HG03039 (cell line): ENCODE measurements around the gene PALLD.

ENCODE experiments used
- ATAC-seq: cut with Tn5 transposase; IDR thresholded peaks from one replicate; pipeline ENCODE4 v1.9.1; 2021; ENCODE audit warnings: mild to moderate bottlenecking, moderate library complexity; ENCODE audit not compliant: unreplicated experiment

The PALLD gene

DNA sequence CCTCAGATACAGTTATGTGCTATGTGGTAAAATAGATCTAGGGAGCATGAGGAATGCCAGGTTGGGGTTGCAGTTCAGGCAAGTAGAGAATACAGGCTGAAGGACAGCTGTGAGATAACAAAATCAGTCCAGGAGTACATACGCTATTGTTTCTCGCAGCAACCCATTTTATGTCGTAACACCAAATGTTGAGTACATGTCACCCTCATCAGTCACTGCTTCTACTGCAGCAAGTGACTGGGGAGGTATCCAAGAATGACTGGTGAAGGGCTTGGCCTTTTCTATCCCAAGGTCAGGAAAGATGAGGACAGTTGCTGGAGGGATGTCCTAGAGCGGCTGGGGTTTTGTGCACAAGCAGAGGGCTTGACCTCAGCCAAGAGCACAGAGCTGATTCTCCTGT lies 341.1 kb downstream of the PALLD start:
- no peak for ATAC-seq

DNA sequence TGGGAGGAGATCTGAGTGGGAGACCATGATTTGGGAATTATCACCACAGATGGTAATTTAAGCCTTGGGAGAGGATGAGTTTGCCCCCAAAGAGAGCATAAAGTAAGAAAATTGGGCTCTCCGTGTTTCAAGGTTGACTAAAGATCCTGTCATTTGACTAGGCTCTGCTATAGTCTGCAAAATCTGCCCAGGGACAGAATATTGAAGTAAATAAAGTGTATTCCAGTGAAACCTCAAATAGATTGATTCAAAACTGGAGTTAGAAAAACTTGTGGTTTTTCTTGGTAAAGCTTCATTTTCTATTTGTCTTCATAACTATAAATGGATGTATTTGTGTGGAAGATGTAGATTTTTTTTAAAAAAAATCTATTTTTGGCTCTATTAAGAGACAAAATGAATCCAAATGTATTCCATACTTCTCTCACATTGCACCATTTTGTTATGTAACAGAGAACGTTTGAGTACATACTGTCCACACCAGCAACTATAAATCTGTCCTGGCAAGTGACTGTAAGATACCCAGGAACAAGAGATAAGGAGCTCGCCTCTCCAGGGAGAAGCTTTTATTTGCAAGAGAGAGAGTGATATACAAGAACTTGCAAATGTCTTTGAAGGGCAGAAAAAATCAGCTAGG lies 343.0 kb downstream of the PALLD start:
- ATAC-seq = no peak

DNA sequence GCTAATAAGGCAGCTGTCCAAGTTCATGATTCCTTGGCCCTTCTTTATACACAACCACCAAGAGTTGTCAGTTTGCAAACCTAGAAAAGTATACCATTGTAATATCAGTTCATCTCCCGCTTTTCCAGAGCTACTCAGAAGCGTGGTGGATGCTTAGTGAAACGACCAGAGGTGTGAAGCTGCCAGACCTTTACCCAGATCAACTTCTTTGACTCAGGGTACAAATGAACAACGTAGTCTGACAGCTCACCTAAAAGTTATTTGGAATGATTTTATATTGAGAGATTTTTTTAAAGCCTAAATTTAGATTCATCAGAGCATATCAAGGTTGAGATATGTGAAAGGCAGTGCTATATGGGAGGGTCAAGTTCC lies 343.5 kb downstream of the PALLD start:
- ATAC-seq = no peak

DNA sequence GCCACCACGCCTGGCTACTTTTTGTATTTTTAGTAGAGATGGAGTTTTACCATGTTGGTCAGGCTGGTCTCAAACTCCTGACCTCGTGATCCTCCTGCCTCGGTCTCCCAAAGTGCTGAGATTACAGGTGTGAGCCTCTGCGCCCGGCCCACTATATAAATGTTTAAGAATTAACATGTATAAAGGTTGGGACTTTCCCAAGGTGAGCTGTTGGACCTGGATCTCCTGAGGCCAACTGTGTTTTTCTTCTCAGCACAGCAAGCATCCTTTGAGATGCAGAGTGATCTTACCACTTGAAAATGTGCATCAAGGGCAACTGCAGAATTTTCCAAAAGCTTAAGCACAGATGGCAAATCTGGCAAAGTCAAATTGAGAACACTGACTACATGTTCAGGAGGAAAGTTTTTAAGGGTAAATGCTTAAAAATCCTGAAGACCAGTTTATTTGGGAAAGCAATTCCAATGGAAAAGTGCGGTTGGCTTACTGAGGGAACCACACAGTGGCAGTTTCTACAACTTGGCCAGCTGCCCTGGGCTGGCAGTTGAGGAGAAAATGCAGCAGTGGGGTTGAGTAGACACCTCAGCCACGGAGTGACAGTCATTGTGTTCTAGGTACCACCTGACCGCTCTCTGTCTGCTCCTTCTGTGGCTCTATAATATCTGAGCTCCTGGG lies 344.3 kb downstream of the PALLD start:
- ATAC-seq = no peak

DNA sequence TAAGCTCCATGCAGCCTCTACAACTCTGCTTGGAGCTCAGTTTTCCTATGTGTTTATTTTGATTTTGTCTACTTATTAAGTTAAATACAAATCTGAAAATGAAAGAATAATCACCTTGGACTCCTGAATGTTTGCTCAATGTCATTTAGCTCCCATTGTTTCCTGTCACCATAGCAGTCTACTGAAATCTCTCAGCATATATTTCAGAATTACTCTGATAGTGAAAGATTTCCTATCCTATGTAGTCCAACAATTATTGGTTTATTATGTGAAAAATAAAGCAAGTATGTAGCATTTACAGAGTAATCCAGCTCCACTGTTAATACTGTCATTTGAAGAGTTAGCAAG lies 344.8 kb downstream of the PALLD start:
- no peak for ATAC-seq

DNA sequence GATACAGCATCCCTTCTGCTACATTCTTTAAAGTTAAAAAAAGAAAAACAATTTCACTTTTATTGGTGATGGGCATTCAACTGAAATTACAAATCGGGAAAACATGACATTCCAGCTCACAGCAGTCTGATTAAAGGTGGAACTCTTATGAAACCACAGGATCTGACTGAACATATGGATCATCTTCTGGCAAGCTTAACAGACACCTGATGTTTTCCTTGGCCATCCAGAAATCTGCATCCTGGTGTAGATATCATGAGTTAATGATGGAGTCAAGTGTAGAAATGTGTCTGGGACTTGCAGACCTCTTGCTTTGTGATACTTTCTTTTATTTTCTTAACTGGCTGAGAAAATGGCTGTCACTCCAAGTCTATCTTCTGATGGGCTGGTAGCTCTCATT lies 345.3 kb downstream of the PALLD start:
- ATAC-seq = no peak

DNA sequence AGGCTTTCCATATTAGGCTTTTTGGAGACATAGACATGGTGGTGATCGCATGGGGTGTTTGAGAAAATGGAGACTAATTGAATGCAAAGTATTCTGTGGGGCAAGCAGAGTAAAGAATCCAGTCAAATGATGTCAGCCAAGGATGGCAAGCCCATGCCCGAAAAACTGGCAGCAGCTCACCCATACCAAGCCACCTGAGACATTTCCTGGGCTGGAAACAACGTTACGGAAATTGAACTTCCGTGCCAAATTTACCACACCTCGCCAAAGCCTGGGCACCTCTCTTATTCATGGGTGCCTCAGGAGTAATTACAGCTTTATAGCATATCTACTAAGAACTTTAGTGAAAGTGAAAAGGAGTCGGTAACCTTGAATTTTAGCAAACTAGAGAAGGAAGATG lies 346.8 kb downstream of the PALLD start:
- ATAC-seq = no peak

DNA sequence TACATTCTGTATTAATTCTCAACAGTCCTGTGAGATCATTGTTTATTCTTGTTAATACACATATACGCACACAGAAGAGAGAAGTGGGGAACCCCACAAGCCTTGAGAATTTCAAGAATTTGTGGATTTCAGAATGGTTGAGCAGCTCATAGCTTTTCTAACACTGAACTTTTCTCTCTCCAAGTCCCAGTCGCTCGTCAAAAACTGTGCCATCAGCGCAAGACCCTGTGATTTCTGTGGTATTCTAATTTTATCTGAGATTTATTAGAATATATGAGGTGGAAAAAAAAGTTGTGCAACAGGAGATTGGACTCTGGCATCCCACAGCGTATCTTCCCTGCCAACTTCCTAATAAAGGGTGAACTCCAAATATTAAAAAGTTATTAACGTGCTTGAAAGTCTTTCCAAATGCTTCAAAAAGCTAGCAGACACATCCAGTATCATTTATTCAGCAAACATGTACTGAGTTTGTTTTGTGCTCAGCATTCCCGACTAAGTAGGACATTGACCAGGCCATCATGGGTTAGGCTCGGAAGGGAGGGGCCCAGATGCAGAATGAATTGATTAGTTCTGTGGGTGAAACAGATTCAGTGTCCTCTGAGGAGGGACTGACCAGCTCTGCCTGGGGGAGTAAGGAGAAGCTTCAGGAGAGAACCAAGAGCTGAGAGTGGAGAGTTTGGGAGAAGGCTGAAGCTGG lies 347.6 kb downstream of the PALLD start:
- ATAC-seq = no peak

DNA sequence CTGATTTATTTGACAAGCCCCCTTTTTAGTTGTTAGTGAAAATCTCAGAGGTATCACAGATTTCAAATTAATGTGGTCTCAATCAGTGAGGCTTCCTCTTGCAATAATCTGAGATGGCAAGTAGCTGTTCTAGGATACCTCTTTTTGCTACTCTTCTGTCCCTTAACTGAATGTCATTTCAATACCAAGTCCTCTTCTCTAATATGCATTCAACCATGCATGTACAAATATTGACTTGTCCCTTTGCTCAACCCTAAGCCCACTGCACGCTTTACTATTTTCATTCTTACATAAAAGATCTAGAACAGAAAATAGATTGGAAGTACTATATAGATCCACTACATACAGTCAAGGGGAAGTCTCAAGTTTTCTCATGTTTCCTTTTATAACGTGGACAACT lies 349.0 kb downstream of the PALLD start:
- no peak for ATAC-seq

DNA sequence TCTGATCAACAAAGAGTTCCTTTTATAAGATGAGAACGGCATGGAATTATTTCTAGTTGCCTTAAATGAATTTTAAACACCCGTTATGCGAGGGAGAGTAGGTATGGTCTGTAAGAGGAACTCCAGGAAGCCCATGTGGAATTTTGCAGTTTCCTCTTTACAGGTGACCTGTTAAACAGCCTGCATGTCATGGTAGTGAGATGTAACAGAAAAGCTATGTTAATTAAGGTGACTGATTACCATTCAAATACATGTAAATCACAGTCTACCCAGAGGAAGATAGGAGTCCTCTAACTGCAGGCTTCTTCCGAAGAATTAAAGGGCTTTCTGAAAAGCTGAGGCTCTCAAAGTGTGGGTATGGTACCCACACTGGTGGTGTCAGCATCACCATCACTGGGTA lies 349.6 kb downstream of the PALLD start:
- ATAC-seq = no peak

DNA sequence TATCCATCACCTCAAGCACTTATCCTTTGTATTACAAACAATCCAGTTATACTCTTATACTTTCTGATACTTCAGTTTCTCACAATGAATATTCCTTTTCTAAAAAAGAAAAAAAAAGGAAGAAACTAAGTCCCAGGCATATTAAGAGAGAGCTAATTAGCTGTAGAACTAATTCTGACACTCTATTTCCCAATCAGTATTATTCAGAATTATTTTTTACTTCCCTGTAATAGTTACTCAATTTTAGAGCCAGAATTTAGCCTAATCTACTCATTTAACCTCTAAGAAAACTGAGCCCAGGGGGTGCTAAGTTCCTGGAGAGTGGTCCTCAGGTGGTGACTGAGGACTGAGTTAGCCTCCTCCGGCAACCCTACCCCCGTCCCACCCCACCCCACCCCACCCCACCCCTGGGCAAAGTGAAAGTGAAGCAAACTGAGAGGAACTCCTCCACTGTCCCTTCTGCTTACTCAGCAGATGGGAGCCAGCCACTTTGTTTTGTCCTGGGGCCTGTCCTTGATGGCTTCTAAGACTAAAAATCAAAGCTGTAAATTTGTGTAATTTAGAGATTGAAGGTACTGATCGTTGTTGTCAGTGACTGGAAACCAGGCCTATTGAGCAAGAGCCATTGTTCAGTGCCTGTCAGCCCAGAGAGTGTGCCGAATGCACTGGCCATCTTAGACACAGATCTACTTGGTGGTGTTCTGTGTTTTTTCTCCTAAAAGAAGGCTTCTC lies 351.1 kb downstream of the PALLD start:
- ATAC-seq = no peak

DNA sequence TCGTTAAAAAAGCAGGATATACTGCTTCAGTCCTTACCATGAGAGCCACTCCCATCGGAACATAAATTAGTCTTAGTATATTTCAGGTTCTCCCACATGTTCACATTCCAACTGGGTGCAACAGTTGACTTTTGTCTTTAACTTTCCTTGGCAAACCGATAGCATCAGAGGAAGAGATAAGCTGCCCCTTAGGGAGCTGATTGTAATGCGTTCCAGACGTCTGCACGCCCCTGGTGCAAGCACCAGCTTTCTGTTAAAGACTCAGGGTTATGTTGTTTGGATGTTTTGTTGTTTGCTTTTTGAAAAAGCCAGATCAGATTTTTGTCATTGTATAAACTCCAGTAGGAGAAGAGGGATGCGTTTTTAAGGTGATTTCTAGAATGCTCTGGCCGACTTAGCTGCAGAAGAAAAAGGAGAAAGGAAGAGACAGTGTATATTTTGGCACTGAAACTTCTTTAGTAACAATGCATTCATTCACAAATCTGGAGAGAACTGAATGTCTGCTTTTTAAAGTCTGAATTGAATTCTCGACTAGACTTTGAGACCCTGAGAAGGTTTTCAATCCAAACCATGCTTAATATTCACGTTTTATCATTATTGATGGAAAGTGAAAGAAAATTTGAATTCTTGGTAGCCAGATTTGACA lies 352.3 kb downstream of the PALLD start:
- ATAC-seq = no peak

DNA sequence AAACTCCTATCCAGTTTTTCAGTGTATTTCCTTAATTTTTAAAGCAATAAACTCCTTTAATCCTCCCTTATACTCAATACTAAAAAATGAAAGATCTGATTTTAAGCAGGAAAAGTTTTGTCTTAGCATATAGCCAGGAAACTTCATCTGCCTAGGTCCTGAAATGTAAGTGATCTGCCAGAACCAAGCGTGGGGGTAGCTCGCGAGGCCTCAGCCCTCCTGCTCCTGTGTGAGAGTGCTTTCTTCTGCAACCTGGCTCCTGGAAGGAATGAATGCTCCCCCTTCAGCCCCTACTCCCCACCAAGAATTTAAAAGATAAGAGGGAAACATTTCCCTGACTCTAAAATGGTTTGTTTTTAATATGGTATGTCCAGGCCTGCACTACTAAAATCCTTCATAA lies 353.1 kb downstream of the PALLD start:
- ATAC-seq = no peak

DNA sequence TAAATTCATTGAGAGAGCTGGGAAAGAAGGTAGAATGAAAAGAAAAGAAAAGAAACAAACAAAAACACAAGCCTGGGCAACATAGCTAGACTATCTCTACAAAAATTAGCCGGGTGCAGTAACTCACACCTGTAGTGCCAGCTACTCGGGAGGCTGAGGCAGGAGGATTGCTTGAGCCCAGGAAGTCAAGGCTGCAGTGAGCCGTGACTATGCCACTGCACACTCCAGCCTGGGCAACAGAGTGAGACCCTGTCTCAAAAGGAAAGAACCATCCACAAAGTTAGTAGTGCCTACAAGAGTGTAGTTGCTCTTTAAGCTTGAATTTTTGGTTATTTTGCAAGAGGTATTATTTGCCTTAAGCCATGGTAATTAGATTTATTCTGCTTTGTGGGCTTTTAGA lies 355.5 kb downstream of the PALLD start:
- no peak for ATAC-seq

DNA sequence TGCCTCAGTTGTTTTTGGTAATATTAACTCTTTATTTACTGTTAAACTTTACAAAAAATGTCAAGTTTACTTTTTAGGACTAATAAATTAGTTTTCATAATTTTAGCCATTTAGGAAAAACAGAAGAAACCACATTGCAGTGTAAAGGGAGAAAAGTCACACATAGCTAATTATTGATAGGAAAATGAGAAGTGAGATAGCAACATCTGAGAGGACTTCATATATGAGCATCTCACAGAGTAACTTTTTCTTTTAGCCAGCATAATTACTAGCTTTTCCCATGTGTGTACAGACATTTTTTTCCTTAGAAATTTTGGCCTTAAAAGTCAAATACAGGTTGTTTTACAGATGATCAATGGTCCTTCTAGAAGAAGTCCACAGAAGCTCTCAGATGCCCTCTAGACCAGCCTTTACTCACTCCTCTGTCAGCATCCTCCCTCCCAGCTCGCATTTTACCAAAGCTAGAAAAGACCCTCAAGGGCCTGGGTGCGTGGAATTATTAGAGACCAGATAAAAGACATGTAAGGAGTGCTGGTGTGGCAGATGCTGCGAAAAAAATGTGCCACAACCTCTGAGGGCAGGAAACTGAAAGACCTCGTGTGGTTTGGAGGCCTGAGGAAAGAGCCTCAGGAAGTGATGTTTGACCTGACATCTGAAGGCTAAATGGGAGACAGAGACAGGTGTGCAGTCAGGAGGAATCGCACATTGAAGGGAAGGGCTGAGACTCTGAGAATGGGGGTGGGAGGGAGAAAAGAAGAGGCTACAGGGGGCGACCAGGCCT lies 356.3 kb downstream of the PALLD start:
- ATAC-seq = no peak

DNA sequence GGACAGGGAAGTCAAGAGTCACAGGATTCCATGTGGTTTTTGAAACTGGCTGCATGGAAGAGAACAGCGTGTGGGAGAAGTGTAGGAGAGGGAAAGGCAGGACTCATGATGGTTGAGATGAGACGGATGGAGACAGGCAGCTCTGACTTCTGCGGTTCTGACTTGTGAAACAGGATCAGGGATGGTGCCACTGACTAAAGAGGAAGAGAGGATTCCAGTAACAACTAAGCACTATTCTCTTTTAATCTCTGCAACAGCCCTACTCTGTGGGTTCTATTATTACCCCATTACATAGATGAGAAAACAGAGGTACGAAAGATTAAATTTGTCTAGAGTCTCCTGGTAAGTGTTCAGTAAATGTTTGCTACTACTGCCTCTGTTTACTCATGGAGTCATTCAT lies 356.9 kb downstream of the PALLD start:
- ATAC-seq = no peak

DNA sequence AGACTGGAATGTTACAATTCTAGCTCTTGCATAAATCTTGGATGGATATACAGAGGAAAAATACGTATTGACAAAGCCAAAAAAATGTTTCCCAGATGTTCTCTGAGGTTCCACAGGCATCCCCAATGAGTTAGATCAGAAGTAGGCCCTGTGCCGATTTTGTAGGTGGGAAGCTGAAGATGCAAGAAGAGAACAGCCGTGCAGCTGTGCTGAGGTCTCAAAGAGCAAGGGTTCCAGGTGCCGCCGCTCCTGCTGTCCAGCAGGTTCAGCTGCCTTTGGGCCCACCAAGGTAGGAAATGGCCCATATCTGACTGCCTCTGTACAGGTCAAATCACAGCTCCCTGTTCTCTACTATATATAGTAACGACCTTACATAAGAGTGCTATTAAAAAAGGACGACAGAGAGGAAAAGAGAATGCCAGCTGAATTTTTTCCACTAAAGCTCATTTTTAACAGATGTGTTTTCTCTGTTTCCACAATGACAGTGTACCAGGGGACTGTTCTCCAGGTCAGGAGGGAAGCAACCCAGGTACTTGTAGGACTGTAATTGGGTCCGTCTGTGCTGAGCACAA lies 357.6 kb downstream of the PALLD start:
- no peak for ATAC-seq

DNA sequence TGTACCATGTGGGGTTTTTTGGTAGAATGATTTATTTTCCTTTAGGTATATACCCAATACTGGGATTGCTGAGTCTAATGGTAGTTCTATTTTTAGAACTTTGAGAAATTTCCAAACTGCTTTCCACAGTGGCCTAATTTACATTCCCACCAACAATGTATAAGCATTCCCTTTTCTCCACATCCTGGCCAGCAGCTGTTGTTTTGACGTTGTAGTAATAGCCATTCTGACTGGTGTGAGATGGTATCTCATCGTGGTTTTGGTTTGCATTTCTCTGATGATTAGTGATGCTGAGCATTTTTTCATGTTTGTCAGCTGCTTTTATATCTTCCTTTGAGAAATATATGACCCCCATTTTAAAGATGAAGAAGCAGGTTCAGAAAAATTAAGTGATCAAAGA lies 359.5 kb downstream of the PALLD start:
- ATAC-seq = no peak

DNA sequence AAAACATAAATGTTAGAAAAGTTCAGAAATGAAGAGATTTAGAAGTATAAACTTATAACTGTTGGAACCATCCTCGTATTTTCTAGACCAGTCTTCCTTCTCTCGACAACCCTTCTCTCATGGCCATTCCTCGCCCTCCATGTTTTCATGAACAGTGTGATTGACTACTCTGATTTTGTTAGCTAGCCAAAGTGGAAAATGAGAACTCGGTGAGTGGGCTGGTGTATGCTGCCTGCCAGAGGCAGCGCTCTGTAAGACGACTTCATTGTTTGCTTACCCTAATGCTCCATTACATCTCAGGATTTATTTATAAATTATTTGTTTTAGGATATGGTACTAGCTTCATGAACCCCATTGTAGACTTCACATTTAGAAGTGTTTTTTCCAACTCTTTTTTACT lies 360.2 kb downstream of the PALLD start:
- no peak for ATAC-seq

DNA sequence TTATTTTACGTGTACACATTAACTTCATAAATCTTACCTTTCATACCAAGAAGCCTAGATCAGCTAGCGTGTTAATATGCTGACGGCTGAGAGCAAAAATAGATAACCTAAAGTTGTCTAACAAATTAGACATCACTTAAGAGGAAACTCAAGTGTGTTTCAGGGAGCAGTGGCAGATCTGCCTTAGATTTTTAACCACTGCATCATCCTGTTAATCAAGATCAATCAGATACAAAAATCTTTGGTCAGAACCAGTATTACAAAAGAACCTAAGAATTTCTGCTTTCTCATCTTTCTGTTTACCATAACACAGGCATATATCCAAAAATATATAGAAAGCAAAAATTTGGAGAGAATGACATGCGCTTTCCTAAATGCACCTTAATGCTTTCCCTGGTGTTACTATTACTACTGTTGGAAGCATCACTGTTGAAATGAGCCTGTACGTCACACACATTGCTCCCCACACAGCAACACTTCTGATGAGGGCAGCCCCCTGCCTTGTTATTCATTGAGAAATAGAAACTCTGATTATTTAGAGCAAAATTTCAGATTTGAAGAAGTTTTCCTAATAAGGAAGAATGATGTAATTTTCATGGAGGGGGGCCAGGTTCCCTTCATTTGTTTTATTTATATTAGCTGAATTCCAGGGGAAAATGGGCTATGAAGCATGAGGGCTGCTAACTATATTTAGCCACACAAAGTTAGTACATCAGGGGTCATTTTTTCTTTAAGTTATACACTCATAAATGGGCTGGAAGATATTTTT lies 360.9 kb downstream of the PALLD start:
- no peak for ATAC-seq
